GM18867 (cell line): ENCODE measurements around the gene KLHL41.

Experiments used
- ATAC-seq: cut with Tn5 transposase; IDR thresholded peaks from one replicate; pipeline ENCODE4 v1.9.1; 2021; ENCODE audit warnings: mild to moderate bottlenecking, moderate library complexity; ENCODE audit not compliant: unreplicated experiment

KLHL41 gene

DNA sequence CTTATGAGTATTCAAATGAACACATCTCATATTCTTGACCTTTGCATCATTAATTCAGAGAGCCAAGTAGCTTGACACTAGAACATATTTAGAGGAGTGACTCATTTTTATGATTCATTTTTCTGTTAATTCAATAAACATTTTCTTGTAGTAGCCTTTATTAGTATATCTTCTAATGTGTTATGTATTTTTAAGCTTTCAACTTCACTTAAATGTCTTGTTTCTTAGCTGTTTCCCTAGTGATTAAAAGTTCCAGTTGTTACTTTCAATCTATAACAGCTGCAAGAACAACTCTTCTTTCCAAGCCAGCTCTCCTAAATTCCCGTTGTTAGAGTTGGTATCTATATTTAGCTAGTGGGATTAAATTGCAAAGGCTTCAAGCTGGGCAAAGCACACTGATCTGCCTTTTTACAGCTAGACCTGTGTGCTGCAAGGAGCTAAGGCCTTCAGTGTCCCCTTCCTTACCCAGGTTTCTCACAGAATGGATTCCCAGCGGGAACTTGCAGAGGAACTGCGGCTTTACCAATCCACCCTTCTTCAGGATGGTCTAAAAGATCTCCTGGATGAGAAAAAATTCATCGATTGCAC lies at the start of gene KLHL41:
KLHL41 (plus strand) TSS at position 405 of the 588 bp plus-strand sequence; CDS start at position 482, 77 bp downstream.
- ATAC-seq: no peak

- peak; percentile 78 for ATAC-seq
These were observed 48.4 kb upstream of the KLHL41 start for GRCh38 chr2:169461143-169461542.

DNA sequence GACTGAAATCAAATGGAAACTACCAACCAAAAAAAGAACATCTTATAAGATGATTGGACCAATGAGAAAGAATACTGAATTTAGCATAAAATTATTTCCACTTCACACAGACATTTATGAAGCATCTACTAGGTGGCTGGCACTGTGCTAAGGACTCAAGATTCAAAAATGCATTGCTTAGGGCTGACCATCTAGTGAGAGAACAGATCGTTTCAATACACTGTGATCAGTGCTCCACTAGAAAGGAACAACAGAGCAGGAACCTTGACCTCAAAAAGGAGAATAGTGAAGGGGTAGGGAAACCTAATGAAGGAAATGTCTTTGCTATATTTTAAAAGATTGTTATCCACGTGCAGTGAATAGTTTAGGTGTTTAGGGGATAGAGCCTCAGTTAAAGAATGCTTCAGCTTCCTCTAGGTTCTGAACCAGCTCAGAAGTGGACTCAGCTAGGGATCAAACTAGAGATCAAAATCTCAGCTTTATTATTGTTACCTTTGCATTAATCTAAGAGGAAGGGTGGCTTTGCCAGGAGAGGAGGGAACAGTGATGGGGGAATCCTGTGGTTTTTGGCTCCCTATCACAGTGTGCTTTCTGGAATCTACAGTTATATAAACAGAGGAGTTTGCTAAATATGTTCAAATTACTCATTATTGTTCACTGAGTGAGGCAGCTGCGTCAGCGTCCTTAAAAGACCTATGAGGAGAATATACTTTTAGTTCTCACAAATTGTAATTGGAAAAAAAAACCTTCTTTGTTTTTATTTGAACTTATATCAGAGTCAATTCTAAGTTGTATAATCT lies 46.4 kb upstream of the KLHL41 start:
- ATAC-seq: no peak

- no peak for ATAC-seq
These were observed 45.0 kb upstream of the KLHL41 start for GRCh38 chr2:169464466-169464865.

DNA sequence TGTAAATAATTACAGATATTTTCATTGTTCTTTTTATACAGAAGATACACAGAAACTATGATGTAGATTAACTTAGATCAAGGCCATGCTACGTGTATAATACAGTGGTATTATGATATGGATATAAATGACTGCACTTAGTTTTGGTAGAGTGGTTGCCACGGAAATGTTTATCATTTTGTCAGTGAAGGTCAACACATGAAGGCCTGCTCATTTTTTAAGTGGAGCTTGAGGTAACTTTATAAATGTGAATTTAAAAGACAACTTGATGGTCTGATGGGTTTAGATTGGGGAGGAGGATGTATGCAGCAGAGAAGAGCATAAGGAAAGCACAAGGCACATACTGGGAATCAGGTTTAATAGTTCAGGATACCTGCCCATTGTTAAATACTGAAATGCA lies 44.6 kb upstream of the KLHL41 start:
- ATAC-seq: no peak

DNA sequence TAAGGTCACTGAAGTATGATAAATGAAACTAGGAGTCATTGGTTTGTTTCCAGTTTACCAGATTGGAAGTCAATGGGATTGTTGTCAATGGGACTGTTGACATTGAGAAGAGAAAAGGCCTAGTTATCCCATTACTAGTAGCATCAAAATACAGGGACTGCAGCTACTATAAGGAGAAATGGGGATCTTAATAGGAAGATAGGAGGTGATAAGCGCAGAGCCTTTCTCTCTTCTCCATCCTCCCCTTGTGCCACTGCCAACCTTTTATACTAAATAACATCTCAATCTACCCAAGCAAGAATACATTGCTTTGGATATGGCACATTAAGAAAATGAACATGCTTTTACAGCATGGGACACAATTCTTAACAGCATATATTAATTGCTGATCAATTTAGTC lies 40.7 kb upstream of the KLHL41 start:
- no peak for ATAC-seq

DNA sequence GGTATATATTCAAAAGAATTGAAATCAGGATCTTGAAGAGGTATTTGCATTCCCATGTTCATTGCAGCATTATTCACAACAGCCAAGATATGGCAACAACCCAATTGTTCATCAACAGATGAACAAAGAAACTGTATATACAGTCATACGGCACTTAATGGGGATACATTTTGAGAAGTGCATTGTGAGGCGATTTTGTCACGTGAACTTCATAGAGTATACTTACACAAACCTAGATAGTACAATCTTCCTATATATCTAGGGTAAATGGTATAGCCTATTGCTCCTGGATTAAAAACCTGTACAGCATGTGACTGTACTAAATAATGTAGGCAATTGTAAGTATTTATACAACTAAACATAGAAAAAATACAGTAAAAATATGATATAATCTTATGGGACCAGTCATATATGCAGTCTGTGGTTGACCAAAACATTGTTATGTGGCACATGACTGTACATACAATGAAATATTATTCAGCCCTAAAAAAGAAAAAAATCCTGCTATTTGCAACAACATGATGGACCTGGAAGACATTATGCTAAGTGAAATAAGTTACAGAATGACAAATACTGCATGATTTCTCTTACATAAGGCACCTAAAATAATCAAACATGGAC lies 39.4 kb upstream of the KLHL41 start:
- no peak for ATAC-seq

- ATAC-seq: no peak
These were observed 37.3 kb upstream of the KLHL41 start for GRCh38 chr2:169472249-169472648.

DNA sequence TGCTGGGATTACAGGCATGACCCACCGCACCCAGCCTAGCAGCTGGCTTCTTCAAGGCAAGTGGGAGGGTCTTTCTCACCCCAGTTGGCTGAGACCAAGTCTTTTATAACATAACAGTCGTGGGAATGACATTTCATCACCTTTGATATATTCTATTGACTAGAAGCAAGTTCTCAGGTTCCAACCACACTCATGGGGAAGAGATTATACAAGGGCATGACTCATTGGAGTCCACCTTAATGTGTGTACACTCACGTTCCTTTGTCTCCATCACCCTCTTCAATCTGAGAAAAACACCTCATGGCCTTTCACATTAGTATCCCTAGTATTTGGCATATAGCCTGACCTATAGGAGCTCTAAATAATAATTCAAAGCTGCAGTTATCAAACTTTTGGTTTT lies 33.0 kb upstream of the KLHL41 start:
- ATAC-seq: no peak

DNA sequence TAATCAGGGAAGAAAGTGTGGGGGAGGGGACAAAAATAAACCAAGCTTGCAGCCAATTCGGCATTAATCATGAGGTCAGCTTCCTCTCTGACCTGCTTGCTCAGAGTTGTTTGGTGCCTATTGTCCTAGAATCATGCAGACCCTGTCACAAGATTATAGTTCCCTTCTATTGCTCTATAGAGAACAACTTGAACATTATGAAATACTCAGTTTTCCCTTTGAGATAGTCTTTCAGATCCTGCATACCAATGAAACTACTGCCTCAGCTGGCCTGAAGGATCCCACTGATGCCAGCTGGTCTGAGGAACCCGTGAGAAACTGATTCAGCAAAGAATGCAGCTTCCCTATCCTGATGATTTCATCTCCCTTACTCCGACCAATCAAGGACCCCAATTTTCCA lies 31.2 kb upstream of the KLHL41 start:
- no peak for ATAC-seq

GRCh38 chr2:169478745-169479256 lies 30.7 kb upstream of the KLHL41 start:
- no peak for ATAC-seq

GRCh38 chr2:169479257-169480078 lies 30.0 kb upstream of the KLHL41 start, which contains the start of gene BBS5:
BBS5 (plus strand) TSS chr2:169479494; CDS start chr2:169479554, 60 bp downstream.
- ATAC-seq: peak; percentile 98

- ATAC-seq: no peak
These were observed 29.4 kb upstream of the KLHL41 start for GRCh38 chr2:169480079-169480465.

DNA sequence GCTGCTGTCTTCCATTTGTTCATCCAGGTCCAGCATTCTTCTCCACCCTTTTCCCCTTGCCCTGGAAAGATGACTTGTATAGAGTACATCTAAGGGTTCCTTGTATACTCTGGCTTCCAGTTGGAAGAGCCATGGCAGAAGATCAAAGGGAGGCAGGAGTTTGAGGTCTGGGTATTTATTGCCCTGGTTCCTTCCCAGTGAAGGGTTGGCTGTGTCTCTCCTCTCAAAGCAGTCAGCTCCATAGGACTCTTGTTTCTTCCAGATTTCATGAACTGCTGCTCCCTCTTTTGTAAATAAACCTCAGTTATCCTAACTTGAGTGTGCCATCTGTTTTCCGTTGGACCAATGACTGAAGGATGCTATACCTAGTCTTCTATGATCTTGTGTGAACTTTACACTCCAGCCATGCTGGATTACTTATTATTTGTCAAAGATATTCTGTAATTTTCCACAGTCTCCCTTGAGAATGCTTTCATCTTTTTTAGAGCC lies 23.8 kb upstream of the KLHL41 start:
- ATAC-seq: no peak

DNA sequence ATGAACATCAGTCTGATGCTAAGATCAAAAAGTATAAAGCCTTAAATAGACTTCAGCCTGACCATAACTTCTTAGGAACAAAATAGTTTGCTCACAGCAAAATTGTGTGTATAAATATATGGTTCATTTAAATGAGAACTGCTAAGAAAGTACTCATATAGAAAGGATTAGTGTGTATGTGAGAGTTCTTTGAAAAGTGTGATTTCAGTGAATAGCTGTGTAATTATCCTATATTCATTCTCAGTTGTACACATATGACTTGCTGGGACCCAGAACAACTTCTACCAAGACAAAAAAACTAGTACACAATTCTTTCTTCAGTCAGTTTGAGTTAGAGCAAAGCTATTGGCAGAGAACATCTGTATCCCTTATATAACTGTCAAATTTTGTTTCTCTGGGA lies 23.0 kb upstream of the KLHL41 start:
- ATAC-seq: no peak

GRCh38 chr2:169490834-169491233 lies 18.7 kb upstream of the KLHL41 start:
- no peak for ATAC-seq

- ATAC-seq: no peak
These were observed 18.1 kb upstream of the KLHL41 start for GRCh38 chr2:169491378-169491777.

- no peak for ATAC-seq
These were observed 16.1 kb upstream of the KLHL41 start for GRCh38 chr2:169493360-169493759.

GRCh38 chr2:169495310-169495928 lies 14.1 kb upstream of the KLHL41 start:
- ATAC-seq: no peak

- no peak for ATAC-seq
These were observed 4.9 kb upstream of the KLHL41 start for GRCh38 chr2:169504651-169505050.
